ENCODE data around the gene SPHKAP.
"Not testable (repeated sequence)": the region's sequence is repeated elsewhere in the genome, so short reads cannot be mapped to it uniquely, and the experiment has no call there.

SPHKAP gene, protein sequence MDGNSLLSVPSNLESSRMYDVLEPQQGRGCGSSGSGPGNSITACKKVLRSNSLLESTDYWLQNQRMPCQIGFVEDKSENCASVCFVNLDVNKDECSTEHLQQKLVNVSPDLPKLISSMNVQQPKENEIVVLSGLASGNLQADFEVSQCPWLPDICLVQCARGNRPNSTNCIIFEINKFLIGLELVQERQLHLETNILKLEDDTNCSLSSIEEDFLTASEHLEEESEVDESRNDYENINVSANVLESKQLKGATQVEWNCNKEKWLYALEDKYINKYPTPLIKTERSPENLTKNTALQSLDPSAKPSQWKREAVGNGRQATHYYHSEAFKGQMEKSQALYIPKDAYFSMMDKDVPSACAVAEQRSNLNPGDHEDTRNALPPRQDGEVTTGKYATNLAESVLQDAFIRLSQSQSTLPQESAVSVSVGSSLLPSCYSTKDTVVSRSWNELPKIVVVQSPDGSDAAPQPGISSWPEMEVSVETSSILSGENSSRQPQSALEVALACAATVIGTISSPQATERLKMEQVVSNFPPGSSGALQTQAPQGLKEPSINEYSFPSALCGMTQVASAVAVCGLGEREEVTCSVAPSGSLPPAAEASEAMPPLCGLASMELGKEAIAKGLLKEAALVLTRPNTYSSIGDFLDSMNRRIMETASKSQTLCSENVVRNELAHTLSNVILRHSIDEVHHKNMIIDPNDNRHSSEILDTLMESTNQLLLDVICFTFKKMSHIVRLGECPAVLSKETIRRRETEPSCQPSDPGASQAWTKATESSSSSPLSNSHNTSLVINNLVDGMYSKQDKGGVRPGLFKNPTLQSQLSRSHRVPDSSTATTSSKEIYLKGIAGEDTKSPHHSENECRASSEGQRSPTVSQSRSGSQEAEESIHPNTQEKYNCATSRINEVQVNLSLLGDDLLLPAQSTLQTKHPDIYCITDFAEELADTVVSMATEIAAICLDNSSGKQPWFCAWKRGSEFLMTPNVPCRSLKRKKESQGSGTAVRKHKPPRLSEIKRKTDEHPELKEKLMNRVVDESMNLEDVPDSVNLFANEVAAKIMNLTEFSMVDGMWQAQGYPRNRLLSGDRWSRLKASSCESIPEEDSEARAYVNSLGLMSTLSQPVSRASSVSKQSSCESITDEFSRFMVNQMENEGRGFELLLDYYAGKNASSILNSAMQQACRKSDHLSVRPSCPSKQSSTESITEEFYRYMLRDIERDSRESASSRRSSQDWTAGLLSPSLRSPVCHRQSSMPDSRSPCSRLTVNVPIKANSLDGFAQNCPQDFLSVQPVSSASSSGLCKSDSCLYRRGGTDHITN (N-terminal part only)

GRCh38 chr2:228181098-228182019 lies at the start of gene SPHKAP:
Gene SPHKAP, minus strand, starts transcription at chr2:228181687. Its CDS starts 89 bp downstream, at chr2:228181598.
- no peak for DNase-seq (ENCODE audit: low read depth in 2 of 2)

DNA sequence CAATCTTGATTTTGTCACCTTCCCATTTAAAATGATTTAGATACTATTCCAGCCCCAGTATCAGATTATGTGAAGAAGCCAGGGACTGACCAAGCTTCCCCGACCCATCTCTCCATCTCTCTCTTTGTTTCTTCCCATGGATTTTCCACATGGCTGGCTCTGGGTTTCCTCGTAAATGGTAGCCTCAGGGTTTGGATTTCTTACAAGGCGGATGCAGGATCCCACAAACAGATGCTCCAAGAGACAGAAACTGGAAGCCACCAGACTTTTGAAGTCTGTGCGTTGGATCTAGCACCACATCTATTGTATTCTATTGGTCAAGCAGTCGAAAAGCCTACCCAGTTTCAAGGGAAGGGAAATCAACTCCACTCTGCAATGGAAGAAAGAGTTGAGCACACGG lies 46.0 kb upstream of the SPHKAP start:
- DNase-seq (ENCODE audit: low read depth in 2 of 2): no peak

- no peak for DNase-seq (ENCODE audit: low read depth in 2 of 2)
Observed at GRCh38 chr2:228224410-228224809, 42.9 kb upstream of the SPHKAP start.

- not testable (repeated sequence) for DNase-seq (ENCODE audit: low read depth in 2 of 2)
Observed at GRCh38 chr2:228218593-228218992, 37.1 kb upstream of the SPHKAP start.

DNA sequence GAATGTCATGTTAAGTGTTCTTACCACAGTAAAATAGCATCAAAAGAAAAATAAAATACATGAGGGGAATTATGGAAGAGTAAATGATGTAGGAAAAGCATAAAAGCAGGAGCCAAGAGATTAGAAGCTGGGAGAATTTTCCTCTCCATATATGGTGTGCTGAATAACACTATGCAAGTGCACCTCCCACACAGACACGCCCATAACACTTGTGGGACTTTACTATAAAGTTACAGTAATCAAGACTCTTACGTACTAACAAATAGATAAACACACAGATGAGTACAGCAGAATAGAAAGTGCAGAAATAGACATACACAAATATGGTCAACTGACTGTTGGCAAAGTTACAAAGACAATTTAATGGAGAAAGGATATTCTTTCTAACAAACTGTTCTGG lies 16.0 kb upstream of the SPHKAP start:
- no peak for DNase-seq (ENCODE audit: low read depth in 2 of 2)

GRCh38 chr2:228180181-228181097 lies 1.0 kb downstream of the SPHKAP start:
- no peak for DNase-seq (ENCODE audit: low read depth in 2 of 2)

GRCh38 chr2:228167290-228167689 lies 14.2 kb downstream of the SPHKAP start:
- DNase-seq (ENCODE audit: low read depth in 2 of 2): no peak

DNA sequence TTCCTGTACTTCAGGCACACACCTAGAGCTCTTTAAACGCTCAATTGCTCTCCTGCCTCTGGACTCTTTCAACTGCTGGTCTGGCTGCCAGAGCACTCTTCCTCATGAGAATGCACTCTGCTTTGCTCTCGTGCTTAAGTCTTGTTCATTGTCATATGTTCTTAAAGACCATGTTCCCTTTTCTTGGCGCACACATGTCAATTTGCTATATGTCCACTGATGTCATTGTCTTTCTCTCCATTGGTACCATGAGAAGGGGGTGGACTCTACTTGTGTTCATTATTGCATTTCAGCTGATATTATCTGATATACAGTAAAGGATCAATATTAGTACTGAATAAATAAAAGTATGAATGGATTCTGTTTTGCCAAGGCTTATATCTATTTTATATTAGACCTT lies 16.8 kb downstream of the SPHKAP start:
- DNase-seq (ENCODE audit: low read depth in 2 of 2): no peak

DNA sequence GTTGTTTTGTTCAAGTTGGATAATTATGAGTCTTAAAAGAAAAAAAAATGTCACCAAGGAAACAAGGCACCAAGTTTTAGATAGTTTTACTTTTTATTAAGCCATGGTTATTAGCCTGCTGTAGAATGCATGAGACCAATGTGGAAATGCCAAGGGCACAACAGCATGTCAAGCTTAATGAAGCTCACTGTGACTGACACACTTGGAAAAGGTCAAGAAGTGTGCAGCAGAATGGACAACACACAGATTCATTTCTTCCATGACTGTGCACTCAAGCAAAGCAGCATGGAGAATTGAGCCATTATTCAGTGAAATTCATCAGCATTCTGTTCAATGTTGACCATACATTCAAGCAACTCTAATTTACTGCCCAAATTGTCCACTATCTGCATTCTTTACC lies 23.6 kb downstream of the SPHKAP start:
- DNase-seq (ENCODE audit: low read depth in 2 of 2): no peak

GRCh38 chr2:228144961-228145360 lies 36.5 kb downstream of the SPHKAP start:
- no peak for DNase-seq (ENCODE audit: low read depth in 2 of 2)

- no peak for DNase-seq (ENCODE audit: low read depth in 2 of 2)
Observed at GRCh38 chr2:228140934-228141528, 40.5 kb downstream of the SPHKAP start.

DNA sequence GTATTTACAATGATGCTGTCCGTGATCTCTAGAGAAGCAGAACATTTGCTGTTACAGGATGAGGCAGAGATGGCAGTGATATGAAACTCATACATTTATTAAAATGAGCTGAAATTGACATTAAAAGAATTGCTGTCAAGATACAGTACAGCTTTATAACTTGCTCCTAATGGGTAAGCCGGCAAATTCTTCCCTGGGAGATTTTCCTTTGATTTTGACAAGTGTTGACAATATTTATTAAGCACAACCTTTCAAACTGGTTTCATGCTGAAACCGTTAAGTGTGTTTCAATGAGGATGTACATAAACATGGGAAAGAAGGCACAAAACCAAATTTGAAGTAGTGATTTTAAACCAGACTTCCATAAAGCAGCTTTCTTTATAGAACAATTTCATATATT lies 45.5 kb downstream of the SPHKAP start:
- DNase-seq (ENCODE audit: low read depth in 2 of 2): no peak

GRCh38 chr2:228135300-228135699 lies 46.2 kb downstream of the SPHKAP start:
- DNase-seq (ENCODE audit: low read depth in 2 of 2): no peak

DNA sequence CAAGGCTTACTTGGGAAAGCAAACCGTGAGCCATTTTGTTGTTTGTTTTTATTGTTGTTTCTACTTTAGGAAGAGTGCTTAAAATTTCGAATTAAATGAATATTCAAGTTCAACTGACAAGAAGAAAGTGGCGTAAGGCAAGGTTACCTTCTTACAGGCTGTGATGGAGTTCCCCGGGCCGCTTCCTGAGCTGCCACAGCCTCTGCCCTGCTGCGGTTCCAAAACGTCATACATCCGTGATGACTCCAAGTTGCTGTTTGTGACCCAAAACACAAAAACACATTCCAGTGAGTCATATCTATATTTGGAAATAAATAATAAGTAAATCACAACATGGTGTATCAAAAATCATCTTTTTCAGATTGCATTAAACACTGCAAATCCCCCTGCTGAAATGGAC lies 49.7 kb downstream of the SPHKAP start:
- no peak for DNase-seq (ENCODE audit: low read depth in 2 of 2)

DNA sequence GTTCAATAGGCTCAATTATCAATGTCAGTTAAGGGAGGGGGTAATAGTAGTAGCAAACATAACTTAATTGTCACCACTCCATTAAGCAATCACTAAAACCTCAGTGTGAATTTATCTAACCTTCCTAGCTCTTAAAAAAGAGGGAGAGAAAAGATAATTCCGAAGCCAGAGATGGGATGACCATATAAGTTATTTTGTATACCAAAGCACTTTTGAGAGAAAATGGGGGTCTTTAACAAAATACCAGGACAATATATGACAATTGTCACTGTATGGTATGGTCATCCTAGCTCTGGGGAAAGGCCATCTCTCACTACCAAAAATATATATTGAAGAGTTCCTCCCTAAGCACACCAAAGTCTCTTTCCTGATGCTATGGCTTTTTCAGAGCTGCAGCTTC lies 55.1 kb downstream of the SPHKAP start:
- DNase-seq (ENCODE audit: low read depth in 2 of 2): no peak

DNA sequence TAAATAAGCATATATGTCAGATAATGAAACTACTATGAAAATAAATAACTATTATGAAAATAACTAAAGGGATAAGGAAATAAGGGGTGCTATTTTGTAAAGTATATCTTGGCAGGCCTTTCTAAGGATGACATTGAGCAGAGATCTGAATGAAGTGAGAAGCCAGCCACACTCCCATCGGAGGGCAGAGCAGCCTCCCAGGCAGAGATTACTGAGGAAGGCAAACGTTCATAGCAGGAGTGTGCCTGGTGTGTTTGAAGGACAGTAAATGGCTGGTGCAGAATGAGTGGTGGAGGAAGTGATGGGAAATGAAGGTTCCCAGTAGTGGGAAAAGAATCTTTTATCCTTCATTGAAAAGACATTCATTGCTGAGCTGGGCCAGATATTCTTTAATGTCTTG lies 62.5 kb downstream of the SPHKAP start:
- no peak for DNase-seq (ENCODE audit: low read depth in 2 of 2)

DNA sequence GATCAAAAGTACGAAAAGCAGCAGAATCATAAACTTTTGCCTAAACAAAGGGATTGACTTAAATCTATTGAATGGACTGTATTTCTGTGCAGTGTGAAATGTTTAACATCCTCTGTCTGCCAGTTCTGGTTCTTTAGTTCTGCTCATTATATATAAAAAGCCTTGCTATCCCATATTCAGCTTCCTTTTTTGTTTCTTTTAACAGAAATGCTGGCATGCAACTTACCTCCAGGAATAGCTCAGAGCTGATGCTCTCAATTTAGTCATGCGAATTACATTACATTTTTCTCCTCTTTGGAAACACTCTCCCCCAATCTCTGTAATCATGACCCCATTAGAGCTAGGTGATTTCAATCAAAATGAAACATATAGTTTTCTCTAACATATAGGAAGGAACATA lies 73.6 kb downstream of the SPHKAP start:
- DNase-seq (ENCODE audit: low read depth in 2 of 2): no peak

DNA sequence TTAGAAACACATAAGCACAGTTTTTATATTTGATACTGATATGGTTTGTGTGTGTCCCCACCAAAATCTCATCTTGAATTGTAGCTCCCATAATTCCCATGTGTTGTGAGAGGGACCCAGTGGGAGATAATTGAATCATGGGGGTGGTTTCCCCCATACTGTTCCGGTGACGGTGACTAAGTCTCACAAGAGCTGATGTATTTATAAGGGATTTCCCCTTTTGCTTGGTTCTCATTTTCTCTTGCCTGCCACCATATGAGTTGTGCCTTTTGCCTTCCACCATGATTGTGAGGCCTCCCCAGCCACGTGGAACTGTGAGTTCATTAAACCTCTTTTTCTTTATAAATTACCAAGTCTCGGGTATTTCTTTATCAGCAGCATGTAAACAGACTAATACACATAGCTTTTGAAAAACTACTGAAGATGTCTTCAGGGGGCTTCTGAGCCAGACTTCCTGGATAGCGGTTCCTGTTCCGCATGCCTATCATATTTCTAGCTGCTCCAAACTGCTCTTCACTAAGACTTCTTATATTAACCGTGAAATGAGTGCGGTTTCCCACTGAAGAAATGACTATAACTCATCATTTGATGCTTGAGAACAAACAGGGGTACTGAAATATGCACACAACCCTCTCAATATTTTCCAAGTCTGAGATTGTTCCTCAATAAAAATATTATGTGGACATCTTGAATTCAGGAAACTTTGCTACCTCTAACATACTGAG lies 75.8 kb downstream of the SPHKAP start:
- no peak for DNase-seq (ENCODE audit: low read depth in 2 of 2)

DNA sequence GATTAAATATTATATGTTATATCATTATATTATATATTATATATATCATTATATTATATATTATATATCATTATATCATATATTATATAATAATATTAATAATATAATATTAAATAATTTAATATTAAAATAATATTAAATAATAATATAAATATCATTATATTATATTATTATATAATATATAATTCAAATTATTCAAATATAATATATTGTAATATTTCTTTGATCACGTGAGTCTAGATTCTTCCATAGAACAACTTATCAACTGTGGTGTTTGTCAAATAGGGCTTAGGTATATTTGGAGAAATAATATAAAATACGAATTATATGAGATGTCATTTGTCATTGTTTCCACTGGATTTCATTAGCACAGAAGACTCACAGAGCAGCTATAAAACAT lies 77.3 kb downstream of the SPHKAP start:
- no peak for DNase-seq (ENCODE audit: low read depth in 2 of 2)
